ENCODE results near the gene FAM43A.

The FAM43A gene, protein sequence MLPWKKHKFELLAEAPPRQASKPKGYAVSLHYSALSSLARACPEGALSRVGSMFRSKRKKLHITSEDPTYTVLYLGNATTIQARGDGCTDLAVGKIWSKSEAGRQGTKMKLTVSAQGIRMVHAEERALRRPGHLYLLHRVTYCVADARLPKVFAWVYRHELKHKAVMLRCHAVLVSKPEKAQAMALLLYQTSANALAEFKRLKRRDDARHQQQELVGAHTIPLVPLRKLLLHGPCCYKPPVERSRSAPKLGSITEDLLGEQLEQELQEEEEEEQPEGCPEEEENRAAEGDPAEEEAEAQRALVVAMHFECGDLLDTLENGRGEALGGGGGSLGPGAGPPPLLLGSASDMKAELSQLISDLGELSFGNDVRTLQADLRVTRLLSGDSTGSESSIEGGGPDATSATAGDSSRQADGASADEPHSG

DNA sequence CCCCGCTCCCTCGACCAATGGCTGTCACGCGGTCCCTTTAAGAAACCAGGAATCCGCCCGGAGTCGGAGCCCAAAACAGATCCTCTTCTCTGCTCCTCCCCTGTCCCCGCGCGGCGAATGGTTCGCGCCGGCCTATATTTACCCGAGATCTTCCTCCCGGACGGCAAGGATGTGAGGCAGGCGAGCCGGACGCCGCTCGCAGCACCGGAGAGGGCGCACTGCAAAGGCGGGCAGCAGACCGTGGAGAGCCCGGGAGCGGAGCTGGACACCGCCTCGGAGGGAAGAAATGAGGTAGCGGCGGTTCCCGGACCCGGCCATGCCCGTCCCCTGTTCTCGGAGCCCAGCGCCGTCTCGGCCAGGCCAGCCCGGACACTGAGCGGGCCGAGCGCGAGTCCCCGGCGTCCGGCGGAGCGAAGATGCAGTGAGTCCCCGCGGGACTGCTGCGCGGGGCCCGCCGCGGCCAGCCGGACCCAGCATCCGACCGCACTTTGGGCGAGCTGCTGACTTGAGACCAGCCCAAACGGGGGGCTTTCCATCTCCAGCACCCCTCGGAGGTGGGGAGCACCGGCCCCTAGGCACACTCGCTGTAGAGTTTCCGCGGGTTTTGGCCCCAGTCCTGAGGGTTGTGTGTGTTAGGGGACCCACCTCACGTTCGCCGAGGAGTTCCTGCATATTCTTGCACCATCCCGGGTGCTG lies at the start of gene FAM43A:
TSS of gene FAM43A (plus strand) at position 166 of the 696 bp plus-strand sequence. CDS start 944 bp downstream, outside the sequence.
- TF ChIP-seq, protein P1, sequence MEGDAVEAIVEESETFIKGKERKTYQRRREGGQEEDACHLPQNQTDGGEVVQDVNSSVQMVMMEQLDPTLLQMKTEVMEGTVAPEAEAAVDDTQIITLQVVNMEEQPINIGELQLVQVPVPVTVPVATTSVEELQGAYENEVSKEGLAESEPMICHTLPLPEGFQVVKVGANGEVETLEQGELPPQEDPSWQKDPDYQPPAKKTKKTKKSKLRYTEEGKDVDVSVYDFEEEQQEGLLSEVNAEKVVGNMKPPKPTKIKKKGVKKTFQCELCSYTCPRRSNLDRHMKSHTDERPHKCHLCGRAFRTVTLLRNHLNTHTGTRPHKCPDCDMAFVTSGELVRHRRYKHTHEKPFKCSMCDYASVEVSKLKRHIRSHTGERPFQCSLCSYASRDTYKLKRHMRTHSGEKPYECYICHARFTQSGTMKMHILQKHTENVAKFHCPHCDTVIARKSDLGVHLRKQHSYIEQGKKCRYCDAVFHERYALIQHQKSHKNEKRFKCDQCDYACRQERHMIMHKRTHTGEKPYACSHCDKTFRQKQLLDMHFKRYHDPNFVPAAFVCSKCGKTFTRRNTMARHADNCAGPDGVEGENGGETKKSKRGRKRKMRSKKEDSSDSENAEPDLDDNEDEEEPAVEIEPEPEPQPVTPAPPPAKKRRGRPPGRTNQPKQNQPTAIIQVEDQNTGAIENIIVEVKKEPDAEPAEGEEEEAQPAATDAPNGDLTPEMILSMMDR (IDR thresholded peaks at IDR 0.05): no peak

DNA sequence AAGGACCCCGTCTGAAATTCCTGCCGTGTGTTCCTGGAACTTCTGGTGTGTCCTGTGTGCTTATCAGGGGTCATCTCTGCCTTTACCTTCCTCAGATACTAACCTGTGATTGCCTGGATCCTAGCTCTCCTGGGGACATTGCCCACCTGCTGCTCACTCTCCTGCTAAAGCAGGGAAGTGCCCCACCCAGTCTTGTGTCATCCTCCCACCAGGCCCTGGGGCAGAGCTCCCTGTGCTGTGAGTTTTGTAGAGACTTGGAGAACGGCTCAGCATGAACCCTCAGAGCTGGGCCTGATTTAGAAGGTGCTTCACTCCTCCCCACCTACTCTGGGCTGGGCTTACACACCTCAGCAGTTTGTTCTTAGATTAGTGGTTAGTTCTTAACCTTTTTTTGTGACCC lies 48.6 kb upstream of the FAM43A start:
- TF ChIP-seq, protein P1 (IDR thresholded peaks at IDR 0.05): no peak

DNA sequence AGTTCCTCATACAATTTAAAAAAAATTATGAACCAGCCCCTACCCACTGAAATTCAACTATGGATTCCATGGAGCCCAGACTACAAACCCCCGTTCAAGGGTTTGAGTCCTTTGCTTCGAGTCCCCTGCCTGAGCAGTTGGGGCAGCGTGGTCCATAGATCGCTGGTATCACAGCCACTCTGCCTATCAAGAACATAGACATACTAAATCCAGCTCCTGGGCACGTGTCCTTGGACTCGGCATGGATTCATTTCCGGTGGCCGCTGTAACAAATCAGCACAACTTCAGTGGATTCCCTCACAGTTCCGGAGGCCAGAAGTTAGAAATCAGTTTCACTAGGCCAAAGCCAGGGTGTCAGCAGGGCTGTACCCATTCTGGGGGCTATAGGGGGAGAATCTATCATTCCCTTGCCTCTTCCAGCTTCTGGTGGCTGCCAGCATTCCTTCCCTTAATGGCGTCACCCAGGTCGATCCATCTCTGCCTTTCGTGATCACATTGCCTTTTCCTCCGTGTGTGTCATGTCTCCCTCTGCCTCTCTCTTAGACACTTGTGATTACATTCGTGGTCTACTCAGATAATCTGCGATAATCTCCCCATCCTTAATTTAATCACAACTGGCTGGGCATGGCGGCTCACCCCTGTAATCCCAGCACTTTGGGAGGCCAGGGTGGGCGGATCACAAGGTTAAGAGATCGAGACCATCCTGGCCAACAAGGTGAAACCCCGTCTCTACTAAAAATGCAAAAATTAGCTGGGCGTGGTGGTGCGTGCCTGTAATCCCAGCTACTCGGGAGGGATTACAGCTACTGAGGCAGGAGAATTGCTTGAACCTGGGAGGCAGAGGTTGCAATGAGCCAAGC lies 47.9 kb upstream of the FAM43A start:
- TF ChIP-seq, protein P1 (IDR thresholded peaks at IDR 0.05): no peak

DNA sequence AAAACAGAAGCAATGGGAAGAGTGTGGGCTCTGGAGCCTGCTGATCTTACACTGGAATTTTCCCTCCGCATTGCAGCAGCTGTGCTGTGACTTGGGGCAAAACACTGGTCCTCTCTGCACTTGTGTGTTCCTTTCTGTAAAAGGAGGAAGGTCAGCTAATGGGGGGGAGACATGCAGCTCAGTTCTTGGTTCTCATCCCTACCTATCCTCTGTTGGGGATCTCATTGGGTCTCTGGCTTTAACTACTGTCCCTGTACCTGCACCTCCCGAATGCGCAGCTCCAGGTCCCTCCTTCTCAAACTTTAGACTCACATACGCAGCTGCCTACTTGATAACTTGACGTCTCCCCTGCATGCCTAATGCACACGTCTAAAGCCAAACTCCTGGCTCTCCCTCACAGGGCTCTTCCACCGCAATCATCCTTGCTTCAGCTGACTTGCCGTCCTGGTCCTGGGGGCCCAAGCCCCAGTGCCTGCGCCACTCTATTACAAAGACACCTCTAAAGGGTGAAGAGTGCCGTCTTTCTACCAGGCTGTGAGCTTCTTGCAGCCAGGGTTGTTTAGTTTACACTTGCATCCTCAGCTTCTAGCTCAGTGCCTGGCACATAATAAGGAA lies 46.6 kb upstream of the FAM43A start:
- TF ChIP-seq, protein P1 (IDR thresholded peaks at IDR 0.05): no peak

DNA sequence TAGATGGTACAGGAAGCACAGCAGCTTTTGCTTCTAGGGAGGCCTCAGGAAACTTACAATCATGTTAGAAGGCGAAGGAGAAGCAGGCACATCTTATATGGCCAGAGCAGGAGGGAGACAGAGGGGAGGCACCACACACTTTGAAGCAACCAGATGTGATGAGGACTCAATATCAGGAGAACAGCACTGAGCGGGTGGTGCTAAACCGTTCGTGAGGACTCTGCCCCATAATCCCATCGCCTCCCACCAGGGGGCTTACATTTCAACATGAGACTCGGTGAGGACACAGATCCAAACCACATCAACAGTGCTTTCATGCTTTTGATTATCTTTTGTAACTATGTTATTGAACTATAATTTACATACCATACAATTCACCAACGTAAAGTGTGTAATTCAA lies 44.9 kb upstream of the FAM43A start:
- TF ChIP-seq, protein P1 (IDR thresholded peaks at IDR 0.05): no peak

DNA sequence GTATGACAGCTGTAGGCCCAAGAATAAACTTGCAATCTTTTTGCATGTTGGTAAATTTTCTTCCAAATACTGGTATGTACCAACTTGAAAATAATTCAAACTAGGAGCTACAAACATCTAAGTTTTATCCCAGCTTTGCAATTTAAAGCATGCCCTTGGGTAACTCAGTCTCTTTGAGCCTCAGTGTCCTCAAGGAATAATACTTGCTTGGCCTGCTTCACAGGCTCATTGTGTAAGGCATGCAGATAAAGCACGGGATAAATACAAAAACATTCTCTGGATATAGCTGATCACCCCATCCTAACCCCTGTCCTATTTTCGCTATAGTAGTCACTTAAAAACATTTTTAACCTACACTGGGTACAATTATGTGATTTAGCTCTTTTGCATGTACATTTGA lies 42.9 kb upstream of the FAM43A start:
- TF ChIP-seq, protein P1 (IDR thresholded peaks at IDR 0.05): no peak

DNA sequence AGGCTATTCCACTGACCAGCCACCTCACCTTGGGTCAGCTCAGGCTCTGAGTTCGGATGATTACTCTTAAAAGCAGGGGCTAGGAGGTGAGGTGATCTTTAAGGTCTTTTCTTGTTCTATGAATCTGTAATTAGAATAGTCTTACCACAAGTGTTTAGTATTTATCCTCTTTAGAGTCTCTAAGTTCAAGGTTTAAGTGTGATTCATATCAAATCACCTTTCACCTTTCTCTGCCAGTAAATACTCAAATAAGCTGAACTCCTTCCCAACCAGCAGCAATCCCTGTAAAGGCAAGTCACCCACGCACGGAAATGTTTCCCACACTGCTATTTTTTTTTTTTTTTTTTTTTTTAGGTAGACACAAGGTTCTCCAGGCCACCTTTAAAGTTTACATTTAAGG lies 37.9 kb upstream of the FAM43A start:
- TF ChIP-seq, protein P1 (IDR thresholded peaks at IDR 0.05): no peak

Data from LNCAP (cell line).